ENCODE measurements around the gene NAALADL2.
"Not testable (repeated sequence)": the region's sequence is repeated elsewhere in the genome, so short reads cannot be mapped to it uniquely, and the experiment has no call there.

Gene NAALADL2

DNA sequence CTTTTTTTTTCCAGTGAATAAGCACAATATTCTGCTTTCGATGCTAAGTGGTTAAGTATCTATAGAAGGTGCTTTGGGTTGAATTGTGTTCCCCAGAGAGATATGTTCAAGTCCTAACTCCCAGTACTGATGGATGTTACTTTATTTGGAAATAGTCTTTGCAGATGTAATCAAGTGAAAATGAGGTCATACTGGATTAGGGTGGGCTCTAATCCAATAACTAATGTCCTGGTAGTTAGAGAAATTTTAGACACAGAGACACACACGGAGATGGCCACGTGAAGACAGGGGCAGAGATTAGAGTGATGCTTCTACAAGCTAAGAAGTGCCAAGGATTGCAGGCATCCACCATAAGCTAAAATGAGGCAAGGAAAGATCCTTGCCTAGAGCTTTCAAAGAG lies 662.3 kb downstream of the NAALADL2 start:
- no peak for DNase-seq

DNA sequence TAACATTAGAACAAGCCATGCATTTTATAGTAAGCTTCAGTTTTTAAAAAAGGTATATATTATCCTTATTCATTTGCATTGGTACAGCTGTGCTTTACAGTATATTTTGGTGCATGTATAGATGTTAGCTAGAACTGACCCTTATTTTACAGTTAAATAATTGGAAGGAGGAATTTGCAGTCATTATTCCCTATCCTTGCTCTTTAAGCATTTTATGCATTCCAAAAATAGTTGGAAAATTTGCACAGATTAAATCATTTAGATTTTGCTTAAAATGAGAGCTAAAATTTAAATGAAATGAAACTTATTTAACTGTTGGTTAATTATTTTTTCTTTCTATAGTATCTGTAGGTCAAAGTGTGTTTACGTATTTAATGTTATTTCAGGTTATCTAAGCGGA lies 667.1 kb downstream of the NAALADL2 start:
- DNase-seq: no peak

DNA sequence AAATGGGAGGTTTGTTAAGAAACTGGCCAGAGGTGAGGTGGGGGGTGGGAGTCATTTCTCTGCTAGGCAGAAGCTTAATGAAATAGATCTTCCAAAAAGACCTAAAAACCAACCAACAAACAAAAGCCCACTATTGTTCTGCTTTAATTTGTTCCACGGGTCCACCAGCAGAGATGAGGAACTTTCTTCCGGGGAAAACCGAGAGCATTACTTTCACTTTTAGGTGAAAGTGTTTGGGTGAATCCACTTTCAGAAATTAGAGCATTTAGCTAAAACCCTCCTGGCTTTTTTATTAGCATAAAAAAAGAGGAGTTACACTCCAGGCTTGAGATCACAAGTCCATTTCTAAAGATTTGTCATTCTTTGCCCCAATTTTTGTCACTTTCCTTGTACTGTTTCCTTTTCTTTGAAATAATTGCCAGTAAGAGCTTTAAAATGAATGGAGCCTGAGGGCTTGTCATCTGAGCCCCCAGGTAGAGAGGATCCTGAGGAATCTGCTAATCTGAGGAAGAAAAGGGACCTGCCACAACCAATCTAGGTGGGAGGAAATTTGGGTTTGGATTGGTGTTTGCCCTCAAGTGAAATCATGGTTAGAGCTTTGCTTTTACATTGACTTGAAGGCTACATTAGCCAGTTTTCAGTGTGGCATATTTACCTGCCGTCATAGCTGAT lies 667.6 kb downstream of the NAALADL2 start:
- DNase-seq: no peak

DNA sequence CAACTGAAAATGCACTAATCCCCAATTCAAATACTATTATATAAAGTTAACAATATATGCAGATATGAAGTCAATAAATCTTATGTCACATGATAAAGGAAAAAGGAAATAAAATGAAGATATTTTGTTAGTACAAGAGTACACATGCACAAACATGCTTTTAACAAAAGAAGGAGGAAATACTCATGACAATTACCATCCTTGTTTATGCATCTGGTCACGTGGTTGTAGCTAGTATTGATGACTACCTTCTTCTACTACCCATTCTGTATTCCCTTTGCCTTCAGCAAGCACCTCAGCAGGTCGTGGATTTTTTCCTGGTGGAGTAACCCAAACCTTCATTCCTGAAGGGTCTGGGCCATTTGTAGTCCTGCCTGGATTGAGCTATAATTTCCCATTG lies 669.6 kb downstream of the NAALADL2 start:
- DNase-seq: not testable (repeated sequence)

DNA sequence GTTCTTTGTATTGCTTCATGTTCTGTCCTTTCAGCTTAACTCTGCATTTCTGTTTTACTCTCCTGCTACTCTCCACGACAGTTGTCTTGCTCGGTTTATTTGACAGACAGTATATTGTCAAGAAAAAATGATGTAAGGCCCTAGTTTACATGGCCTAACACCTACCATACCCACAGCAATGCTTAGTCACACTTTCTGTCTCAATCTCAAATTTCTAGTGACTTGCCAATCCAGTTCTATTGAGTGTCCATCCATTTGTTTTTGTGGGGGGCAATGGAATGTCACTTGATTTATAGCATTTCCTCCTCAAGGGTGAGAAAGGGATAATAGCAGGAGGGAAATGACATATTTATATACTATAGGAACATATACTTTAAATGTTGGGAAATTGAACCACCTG lies 676.2 kb downstream of the NAALADL2 start:
- no peak for DNase-seq

DNA sequence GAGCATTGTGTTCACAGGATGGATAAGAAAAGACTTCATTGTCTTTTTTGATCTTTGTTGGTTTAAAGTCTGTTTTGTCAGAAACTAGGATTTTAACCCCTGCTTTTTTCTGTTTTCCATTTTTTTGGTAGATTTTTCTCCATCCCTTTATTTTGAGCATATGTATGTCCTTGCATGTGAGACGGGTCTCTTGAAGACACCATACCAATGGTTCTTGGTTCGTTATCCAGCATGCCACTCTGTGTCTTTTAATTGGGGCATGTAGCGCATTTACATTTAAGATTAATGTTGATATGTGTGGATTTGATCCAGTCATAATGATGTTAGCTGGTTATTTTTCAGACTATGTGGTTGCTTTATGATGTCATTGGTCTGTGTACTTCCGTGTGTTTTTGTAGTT lies 687.0 kb downstream of the NAALADL2 start:
- no peak for DNase-seq

DNA sequence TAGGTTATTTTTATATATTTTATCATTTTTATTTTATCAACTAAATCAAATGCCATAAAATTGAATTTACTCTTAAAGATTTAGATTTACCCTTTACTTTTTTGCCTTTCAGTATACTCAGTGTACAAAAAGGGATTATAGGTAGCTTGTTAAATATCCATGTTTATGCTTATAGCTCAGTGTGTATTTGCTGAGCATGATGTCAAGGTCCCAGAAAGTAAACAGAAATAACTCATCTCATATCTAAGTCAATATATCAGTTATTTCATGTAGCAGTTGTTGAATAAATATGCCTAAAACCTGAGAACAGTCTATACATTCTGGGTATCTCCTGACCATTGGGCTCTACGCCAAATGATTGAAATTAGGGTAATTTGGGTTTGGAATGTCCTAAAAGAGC lies 693.8 kb downstream of the NAALADL2 start:
- DNase-seq: no peak

DNA sequence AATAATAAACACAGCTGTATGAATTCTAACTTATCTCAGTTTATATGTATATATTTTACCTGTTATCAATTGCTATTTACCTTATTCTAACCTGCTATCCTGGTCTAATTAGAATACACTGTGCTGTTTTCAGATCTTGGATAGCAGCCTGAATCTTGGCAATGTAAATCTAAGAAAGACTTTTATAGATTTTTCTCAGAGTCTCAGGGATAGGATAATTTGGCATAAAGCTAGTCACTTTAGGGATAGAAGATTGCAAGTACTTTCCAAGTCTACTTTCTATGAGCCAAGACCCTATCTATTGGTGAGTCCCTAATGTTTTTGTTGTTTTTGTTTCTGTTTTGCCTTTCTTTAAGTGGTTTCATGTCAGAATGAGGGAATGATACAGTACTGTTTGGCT lies 695.7 kb downstream of the NAALADL2 start:
- DNase-seq: no peak

DNA sequence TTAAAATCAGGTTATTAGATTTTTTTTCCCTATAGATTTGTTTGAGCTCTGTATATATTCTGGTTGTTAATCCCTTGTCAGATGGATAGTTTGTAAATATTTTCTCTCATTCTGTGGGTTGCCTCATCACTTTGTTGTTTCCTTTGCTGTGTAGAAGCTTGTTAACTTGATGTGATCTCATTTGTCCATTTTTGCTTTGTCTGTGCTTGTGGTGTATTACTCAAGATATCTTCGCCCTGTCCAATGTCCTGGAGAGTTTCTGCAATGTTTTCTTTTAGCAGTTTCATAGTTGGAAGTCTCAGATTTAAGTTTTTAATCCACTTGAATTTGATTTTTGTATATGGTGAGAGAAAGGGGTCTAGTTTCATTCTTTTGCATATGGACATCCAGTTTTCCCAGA lies 699.1 kb downstream of the NAALADL2 start:
- no peak for DNase-seq

DNA sequence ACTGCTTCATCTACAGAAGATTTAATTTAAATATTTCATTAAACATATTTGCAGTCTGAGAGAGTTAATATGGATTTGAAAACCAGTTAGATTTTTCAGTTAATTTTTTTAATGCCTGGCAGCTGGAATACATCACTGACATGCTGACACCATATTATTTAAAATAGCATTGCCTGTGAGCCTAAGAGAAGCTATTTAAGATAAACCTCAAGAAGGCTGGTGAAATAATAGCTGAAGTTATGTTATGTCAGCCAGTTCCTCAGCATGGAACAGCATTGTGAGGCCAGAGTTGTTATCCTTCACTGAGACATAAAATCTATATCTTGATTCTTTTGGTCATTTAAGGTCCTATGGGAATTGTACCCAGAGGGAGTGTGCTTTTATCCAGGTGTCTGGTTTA lies 705.2 kb downstream of the NAALADL2 start:
- no peak for DNase-seq

DNA sequence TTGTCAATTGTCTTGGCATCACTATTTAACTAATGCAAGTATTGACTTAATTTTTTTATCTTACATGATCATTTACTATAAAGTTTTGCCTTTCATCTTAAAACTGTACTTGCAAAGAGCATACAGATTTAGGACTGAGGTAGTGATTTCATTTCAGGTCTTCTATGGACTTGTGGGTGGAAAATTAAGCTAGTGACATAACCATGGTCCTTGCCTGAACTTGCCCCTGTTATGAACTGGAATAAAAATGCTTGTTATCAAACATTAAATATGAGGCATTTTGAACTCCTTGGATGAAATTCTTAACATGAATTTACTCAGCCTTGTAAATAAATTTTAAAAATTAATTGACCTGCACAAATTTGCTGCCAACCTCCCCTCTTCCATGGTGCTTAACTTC lies 712.0 kb downstream of the NAALADL2 start:
- DNase-seq: no peak

DNA sequence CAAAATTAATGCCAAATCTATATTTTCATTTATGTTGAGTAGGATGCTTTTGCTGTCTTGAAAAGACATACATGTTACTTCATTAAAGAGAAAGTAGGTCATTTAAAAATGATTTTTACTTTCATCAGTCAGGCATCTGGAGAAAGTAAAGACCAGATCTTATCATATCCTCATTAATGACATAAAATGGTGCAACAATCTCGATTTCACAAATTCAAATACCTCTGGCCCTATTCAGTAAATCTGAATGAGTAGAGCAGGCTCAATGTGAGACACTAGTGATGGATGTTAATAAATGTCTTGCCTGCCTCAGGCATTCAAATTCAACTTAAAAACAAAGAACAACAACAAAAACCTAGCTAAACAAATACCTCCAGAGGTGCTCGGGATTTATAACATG lies 714.1 kb downstream of the NAALADL2 start:
- DNase-seq: no peak

DNA sequence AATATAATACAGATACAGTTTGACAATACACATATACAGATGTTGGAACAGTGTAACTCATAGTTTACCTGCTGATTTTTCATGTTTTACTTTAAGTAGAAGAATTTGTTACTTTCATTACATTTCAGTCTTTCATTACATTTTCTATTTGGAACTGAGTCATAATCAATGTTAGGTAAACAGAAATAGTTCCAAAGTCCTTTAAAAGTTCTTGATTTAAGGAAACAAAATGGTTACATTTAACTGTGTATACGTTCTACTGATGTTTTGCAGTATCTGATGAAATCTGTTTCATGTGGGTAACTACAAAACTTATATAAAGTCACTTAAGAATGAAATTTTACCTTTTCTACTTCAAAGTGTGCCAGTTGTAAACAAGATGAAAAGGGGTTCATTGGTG lies 721.2 kb downstream of the NAALADL2 start:
- DNase-seq: no peak

DNA sequence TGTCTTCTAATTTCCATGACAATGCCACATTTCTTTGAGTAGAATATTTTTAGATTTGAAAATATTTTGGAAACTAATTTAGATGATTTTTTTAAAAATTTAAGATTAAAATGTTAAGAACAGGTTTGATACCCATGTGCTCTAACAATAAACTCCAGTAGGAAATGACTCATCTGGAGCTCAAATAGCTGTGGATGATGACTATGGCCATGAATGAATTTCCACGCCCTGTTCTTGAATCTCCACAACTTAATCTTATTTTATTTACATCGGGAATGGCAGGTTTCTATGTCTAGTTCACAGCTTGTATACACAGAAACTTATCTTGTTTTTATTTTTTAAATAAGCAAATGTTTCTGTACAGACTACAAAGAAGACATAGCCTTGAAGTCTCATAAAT lies 726.8 kb downstream of the NAALADL2 start:
- no peak for DNase-seq

DNA sequence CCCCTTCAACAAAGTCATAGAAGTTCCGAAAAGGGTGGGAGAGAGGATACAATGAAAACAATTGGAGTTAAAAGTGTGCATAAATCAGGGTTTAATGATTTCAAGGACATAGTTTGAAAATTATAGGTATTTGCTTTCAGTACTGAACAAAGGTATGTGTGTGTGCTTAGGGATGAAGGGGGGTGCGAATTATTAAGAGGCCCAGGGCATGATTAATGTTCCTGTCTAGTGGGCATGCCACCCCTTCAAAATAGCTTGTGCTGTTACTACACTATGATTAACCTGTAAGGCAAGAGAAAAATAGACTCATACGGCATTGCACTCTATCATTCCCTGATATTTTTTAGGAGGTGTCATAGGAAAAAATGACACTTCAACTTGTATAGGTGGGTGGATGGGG lies 731.6 kb downstream of the NAALADL2 start:
- no peak for DNase-seq

DNA sequence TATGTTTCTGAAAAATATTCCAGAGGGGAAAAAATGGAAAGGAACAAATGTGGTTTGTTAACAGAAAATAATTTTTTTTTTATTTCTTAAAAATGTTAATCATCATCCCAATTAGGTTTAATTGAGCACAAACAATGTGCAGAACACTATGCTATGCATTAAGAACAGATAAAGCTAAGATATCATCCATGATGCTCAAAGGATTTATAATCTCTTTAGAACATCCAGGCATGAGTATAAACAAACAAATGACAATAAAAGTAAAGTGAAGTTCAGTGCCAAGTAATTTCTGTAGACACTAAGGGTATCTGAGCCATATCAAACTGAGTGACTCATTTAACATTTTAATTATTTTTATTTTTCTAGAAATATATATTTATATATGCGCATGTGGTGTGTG lies 732.2 kb downstream of the NAALADL2 start:
- no peak for DNase-seq

DNA sequence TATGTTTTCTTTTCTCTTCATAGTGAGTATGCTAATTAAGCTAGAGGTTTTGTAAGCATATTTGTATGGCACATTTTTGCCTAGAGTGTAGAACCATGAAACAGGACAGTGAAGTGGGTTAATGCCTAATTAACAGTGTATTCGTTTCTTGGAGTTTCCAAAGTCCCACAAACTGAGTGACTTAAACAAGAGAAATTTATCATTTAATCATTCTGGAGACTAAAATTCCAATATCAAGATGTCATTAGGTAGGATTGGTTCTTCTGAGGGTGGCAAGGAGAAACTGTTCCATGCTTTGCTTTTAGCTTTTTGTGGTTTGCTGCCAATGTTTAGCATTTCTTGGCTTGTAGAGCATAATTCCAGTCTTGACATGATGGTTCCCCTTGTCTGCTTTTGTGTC lies 734.2 kb downstream of the NAALADL2 start:
- no peak for DNase-seq

DNA sequence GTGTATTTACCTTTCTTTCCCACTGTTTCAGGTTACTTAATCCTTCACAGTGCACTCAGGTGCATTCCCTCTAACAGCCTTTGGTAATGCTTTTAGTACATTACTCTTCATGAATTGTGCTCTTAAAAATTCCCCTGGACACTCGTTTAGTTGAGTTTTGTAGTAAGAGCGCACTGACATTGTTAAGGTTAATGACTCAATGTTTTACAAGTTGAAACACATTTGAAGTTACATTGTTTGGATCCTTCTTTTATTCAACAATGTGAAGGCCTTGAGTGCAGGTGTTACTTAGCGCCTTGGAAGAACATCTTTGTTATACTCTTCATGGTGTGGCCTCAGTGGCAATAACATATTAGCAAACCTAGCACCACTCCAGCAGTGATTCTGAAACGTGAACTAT lies 739.6 kb downstream of the NAALADL2 start:
- no peak for DNase-seq

DNA sequence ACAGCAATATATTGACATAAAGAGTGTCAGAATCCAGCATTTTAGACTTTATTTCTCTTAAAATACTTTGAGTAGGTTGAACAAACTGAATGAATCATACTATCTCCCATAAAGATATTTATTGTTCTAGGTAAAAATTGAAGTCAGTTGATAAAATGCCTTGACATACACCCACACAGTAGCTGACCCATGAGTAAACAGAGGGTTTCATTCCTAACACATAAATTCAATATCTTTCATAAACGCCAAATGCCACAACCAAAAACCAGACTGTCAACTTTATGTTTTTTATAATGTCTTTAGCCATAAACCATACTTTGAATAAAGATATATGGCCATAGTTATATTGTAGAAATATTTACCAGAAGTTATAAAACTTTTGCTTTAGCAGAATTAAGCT lies 742.4 kb downstream of the NAALADL2 start:
- DNase-seq: no peak

DNA sequence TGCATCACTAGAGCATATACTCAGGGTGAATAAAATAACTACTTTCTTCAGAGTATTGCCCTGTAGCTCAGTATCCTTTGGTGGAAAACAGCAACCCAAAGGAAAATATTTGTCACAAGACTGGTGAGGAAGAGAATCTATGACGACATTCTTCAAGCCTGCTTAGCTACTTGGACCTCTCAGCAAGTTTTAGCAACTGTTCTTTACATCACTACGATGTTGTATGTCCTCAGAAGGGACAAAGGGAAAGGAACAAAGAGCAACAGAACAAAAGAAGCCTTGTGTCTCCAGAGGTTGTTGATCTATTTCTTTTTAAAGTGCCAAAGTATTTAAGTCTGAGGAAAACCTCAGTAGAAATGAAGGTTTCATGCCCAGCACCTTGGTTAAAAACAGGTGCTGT lies 746.7 kb downstream of the NAALADL2 start:
- no peak for DNase-seq

DNA sequence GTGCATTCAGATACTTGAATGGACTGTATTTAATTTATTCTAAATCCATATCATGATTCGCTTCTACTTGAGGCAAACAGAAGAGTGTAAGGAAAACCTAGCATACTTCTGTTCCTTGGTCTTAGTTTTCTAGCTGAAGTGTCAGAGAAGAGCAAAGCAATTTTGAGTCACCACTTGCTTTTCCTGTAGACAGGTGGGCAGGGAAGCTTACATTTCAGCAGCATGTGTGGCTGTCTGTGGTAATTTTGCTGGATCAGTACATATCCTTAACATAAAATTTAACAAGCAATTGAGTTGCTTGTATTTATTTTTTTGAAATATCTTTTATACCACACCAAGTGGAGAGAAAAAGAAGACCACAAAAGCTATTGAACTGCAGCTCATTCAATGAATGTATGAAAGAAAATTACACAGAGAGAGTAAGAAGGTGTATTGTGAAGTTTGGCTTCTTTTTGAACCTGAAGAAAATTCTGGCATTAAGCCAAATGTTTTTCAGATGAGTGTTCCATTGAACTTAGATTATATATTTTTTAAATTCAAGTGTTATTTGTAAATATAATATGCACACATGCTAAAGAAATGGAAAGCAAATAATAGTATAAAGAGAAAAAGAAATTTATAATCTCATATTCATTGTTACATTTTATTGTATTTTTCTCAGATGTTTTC lies 747.6 kb downstream of the NAALADL2 start:
- DNase-seq: no peak

DNA sequence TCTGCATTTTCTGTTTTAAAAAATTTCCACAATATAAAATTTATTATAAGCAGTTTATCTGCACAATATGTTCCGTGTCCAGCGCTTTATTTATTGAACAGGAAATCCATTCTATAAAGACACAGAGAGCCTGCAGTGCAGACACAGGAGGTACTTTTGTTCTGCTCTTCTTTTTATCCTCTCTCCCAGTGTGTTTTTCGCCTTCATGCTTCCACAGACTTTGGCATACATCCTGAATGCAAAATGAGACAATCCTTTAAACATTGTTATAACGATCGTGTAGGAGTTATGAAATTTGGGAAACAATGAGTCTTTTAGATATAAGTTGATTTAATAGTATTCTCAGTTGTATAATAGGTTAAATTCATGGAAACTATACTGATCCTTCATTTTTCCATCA lies 749.2 kb downstream of the NAALADL2 start:
- no peak for DNase-seq

DNA sequence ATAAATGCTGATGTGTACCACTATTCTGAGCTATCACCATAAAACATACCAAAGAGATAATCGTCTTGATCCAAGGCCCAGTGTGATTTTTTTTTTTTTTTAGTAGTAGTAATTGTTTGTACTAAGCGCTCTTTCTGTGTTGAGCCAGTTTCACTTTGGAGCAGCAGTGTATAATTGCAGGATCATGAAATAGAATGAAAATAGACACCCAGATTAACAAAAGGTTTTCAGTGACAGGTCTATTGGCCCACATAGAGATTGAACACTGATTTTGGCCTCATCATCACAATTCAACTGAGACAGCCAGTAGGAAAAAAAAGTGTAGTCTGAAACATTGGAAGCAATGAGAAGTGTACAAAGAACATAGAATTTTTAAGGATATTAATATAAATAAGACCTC lies 749.8 kb downstream of the NAALADL2 start:
- no peak for DNase-seq

DNA sequence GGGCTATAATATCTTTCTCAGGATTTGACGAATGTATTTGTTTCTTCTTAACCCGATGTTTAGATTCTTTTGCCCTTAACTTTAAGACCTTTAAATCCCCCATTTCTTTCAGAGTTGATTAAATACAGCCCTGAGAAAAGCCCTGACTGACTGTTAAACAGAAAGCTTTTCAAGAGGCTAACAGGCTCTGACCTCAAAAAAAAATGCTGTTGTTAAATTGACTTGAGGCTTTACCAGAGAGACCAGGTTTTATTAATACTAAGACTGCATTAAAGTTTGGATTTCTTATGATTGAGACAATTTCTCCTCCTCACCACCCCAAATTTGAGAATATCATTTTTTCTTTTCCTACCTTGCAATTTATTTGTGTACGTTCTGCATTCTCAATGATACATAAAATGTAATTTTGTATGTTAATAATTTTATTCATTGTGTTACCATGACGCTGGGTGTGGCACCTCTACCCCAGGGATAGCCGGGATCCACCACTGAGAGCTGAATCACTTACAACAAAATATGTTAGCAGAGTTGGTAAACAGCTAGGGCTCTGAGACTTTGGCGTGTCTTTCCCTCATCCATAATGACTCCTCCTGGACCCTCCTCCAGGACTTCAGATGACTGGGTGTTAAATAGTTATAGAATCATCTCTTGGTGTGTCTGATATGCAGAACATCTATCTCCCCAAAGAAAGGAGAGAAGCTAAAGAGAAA lies 753.5 kb downstream of the NAALADL2 start:
- no peak for DNase-seq
